GM23248 (cell line): ENCODE measurements around the gene AFF3.

Experiments
- EZH2 ChIP-seq: fragments of 200-600 bp; sonication (generic); IDR thresholded peaks from 2 replicates; pipeline ENCODE4 v1.6.1; 2018; ENCODE audit warnings: antibody characterized with exemption, mild to moderate bottlenecking; ENCODE audit not compliant: insufficient read depth, poor library complexity, severe bottlenecking
- EZH2phosphoT487 ChIP-seq: fragments of 200-600 bp; sonication (generic); IDR thresholded peaks from 2 replicates; pipeline ENCODE4 v1.6.1; 2018; ENCODE audit warnings: antibody characterized with exemption, moderate library complexity, mild to moderate bottlenecking, low read depth; ENCODE audit not compliant: insufficient read depth

DNA sequence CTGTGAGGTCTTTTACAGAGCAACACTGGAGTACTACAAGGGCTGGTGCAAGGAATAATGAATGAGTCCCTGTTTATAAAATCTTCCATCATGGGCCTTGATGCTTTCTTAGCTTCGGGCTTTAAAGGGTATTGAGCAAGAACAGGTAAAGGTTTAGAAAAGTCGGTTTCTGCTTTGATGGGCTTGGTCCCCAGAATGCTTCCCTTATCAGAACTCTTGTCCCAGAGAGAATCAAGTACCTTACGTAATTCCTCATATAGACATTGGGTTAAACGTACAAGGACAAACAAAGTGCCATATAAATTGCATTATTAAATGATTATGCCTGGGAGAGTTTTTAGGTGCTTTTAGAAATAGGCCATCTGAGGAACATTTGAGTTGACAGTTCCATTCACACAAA is 628.0 kb downstream of the AFF3 start:
- TF ChIP-seq EZH2phosphoT487 (no peak), EZH2 (no peak)
